HCT116 (cell line): ENCODE results near the gene SNAI1.

Source experiments
- CEBPB ChIP-seq: IDR thresholded peaks from 2 replicates; pipeline ENCODE4 v1.6.1; 2012; ENCODE audit warnings: low read depth
- CTCF ChIP-seq, 3 experiments: fragments of 200-600 bp in 1 of 3; sonication (generic) in 1 of 3; IDR thresholded peaks in 2 of 3; conservative IDR thresholded peaks in 1 of 3; 2 replicates each; pipeline ENCODE4 v1.5.1; 2012 to 2017; ENCODE audit warnings: low read depth in 2 of 3, low read length in 2 of 3, antibody characterized with exemption in 1 of 3, borderline replicate concordance in 1 of 3, control low read depth in 1 of 3, mild to moderate bottlenecking in 1 of 3, mixed read lengths in 1 of 3, mixed run types in 1 of 3, moderate library complexity in 1 of 3; ENCODE audit not compliant: insufficient read depth in 1 of 3
- EGR1 ChIP-seq: IDR thresholded peaks from 2 replicates; pipeline ENCODE4 v1.6.1; 2012; ENCODE audit warnings: low read depth
- EZH2 ChIP-seq: fragments of 200-600 bp; sonication (generic); IDR thresholded peaks from 2 replicates; pipeline ENCODE4 v1.6.1; 2017; ENCODE audit warnings: antibody characterized with exemption, mixed run types
- EZH2phosphoT487 ChIP-seq: fragments of 200-600 bp; IDR thresholded peaks from 2 replicates; pipeline ENCODE4 v1.6.1; 2018; ENCODE audit warnings: antibody characterized with exemption, borderline replicate concordance
- FOSL1 ChIP-seq: IDR thresholded peaks from 2 replicates; pipeline ENCODE4 v1.6.1; 2012; ENCODE audit warnings: low read depth
- MAX ChIP-seq: IDR thresholded peaks from 2 replicates; pipeline ENCODE4 v1.6.1; 2012
- POLR2A ChIP-seq: IDR thresholded peaks from 2 replicates; pipeline ENCODE4 v1.7.0; 2011; ENCODE audit warnings: borderline replicate concordance; ENCODE audit not compliant: insufficient read depth, insufficient read length; ENCODE audit errors: extremely low read depth
- POLR2AphosphoS5 ChIP-seq: IDR thresholded peaks from 2 replicates; pipeline ENCODE4 v1.6.1; 2011; ENCODE audit warnings: mild to moderate bottlenecking, low read depth, low read length, moderate library complexity
- RAD21 ChIP-seq: IDR thresholded peaks from 2 replicates; pipeline ENCODE4 v1.6.1; 2012; ENCODE audit warnings: low read depth, mild to moderate bottlenecking
- REST ChIP-seq: IDR thresholded peaks from 2 replicates; pipeline ENCODE4 v1.6.1; 2012; ENCODE audit warnings: low read depth
- SP1 ChIP-seq: IDR thresholded peaks from 2 replicates; pipeline ENCODE4 v1.6.1; 2012; ENCODE audit warnings: low read depth
- ZFX ChIP-seq: fragments of 450-650 bp; IDR thresholded peaks from 2 replicates; pipeline ENCODE4 v1.6.1; 2017

GRCh38 chr20:49973981-49974380 lies 8.8 kb upstream of the SNAI1 start:
- TF ChIP-seq EZH2phosphoT487 (no peak), MAX (no peak), CTCF (IDR thresholded peaks at IDR 0.05 in 2 of 3, conservative IDR thresholded peaks at IDR 0.05 in 1 of 3; ENCODE audit: borderline replicate concordance in 1 of 3, insufficient read depth in 1 of 3, low read depth in 2 of 3, low read length in 2 of 3) (no peak), POLR2A (no peak), EZH2 (no peak), POLR2AphosphoS5 (no peak), REST (no peak), EGR1 (no peak), SP1 (no peak), CEBPB (no peak), RAD21 (no peak), ZFX (no peak), FOSL1 (no peak)
